HG03139 (cell line): ENCODE data around the gene BAK1.
A peak's percentile ranks its signal among the peaks of the same experiment; 100 is the strongest.

Experiments used
- ATAC-seq: cut with Tn5 transposase; IDR thresholded peaks from one replicate; pipeline ENCODE4 v1.9.1; 2021; ENCODE audit not compliant: unreplicated experiment

BAK1 gene

GRCh38 chr6:33588894-33589293, 8.8 kb upstream of the BAK1 start:
- no peak for ATAC-seq

DNA sequence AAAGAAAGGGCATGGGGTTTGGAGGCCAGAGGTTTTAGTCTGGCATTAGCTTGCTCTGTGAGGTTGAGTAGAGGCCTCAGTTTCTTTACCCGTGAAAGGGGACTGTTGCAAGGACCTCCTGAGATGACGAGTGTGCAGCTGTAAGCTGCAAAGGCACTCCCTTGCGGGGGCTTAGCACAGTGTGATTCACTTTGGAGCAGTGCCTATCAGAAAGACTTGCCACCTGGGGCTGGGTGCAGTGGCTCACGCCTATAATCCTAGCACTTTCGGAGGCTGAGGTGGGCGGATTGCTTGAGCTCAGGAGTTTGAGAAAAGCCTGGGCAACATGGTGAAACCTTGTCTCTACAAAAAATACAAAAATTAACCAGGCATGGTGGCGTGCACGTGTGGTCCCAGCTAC, 7.5 kb upstream of the BAK1 start:
- no peak for ATAC-seq

GRCh38 chr6:33586108-33586640, 6.1 kb upstream of the BAK1 start:
- ATAC-seq, result no peak

DNA sequence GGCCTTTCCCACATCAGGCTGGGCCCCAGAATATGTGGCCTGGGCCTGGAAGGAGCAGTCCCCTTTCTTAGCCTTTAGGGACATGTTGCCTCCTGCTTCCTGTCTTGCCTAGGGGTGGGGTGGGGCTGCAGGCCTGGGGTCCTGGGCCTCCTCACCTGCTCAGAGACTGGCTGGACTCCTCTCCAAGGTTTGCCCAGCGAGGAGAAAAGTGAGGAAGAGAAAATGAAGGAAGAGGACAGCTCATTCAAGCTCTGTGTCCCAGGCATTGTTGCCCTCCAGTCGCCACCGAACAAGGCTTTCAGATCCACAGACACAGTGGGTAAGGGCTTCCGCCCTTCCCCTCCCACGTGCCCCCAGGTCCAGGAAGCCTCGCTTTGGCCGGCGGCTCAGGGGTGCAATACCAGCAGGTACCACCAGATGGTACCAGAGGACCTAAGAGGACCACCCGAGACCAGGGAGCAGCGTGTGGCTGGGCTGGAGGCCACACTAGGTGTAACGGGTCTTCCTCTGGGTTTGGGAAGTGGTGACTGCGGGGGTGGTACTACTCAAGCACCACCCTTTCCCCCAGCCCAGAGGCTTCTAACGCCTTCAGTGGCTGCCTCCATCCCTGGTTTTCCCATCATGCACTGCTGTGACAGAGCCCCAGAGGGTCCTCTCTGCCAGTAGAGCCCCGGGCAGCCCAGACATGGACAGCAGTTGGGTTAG, 5.5 kb upstream of the BAK1 start:
- ATAC-seq, result peak; percentile 50

- ATAC-seq, result no peak
Measured at GRCh38 chr6:33584700-33585402, 4.8 kb upstream of the BAK1 start.

DNA sequence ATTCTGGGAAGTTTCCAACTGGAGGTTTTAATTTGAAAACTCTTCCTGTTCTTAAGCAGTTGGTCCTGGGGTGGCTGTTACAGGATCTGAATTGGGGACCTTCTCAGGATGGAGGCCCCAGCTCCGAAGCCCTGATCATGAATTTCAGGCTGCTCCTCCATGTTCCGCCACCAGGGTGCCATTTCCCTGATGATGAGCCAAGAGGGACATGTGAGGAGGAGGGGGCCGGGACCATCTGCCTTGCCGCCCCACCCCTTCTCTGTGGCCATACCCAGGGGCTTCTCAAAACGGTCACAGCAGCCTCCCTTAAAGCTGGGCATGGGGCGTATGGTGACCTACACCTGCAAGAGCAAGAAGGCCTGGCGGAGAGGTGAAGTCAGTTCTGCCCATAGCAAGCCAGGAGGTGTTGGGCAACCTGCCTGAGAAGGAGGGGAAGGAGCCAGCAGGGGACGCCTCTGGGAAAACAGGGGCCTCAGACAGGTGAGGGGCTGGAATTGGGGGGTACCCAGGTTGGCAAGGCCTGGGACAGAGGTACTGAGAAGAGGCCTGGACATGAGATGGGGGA, 3.6 kb upstream of the BAK1 start:
- no peak for ATAC-seq

DNA sequence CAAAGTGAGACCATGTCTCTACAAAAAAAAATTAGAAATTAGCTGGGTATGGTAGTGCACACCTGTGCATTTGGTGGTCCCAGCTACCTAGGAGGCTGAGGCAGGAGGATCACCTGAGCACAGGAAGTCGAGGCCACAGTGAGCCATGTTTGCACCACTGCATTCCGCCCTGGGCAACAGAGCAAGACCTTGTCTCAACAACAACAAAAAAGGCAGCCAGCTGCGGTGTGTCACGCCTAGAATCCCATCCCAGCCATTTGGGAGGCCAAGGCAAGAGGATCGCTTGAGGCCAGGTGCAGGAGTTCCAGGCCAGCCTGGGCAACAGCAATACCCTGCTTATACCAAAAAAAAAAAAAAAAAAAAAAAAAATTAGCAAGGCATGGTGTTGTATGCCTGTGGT, 1.1 kb upstream of the BAK1 start:
- no peak for ATAC-seq

DNA sequence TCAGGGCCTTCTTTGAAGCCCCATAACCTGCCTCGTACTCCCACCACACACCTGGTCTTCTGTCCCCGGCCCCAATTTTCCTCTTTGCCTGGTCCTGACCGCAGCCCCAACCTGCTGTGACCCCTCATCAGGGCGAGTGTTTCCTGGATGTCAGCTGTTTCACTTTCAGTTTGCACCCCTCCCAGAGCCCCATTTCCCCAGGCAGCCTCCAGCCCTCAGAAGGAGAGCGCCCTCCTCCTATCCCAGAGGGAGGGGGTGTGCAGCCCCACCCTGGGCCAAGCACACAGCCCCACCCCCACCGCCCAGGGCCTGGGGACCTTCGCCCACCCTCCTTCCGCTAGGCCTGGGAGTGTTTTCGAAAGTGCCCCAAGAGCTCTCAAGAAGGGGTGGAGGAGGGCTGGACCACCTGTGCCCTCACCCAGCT, 1.5 kb downstream of the BAK1 start:
- ATAC-seq, result no peak

DNA sequence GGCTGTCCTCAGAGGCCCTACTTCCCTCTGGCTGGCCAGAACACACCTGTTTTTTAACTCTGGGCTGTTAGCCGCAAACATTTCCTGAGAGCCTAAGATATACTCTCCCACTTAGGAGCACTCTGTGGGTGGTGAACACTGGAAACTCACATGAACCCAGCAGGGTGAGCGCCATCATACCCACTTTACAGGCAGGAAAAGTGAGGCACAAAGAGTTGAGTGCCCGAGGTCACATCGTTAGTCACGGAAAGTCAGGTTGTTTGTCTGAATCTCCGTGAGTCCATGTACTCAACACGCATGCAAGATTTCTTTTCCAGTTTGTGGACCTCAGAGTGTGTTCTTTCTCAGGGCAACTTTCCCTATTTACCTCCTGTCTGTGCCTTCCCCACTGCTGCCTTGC, 1.9 kb downstream of the BAK1 start:
- no peak for ATAC-seq

GRCh38 chr6:33577718-33578117, 2.4 kb downstream of the BAK1 start:
- ATAC-seq, result no peak

DNA sequence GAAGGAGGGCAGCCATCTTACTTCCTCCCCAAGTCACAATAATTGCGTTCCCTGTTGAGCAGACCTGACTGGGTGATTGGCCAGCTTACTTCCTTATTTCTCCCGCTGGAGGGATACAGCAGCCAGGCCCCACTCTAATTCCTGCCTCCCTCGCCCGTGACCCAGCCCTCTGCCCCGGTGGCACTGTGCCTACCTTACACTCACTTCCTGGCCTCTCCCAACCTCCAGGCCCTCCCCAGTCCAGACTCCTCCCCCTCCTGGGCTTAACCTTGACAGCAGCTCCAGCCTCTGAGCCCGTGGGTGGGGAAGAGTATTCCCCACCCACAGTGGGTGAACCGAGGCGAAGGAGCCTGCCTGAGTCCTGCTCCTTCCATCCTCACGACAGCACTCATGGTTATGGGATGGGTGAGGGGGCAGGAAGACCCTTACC, 3.0 kb downstream of the BAK1 start:
- ATAC-seq, result no peak

- ATAC-seq, result no peak
Measured at GRCh38 chr6:33576668-33577067, 3.4 kb downstream of the BAK1 start.

GRCh38 chr6:33575211-33575610, 4.9 kb downstream of the BAK1 start:
- no peak for ATAC-seq

DNA sequence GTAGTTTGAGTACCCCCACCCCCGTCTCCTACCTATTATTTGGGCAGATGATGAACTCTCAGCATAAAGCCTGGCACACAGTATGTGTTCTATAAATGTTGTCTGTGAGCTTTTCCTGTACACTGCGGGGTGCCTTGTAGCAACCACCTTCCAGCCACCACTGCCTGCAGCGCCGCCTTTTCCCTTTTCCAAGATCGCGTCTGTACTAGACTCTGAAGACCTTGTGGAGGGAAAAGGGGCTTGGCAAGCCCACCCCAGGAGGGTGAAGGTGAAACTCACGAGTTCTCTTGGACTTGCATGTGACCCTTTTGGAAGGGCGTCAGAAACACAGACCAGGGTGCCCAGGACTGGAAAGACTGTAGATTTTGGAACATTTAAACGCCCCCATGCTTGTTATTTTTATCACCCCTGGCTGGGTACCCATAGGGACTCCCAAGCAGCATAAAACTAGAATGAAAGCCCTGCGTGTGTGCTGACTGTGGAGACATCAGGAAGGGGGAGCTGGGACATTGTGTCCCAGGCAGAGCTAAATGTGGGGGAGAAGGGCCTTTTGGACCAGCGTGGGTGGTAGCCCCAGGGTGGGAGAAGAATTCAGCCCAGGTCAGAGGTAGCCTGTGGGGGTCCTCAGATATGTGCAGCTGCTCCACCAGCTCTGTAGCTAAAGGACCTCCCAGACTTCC, 8.3 kb downstream of the BAK1 start:
- no peak for ATAC-seq

GRCh38 chr6:33570806-33571636, 9.1 kb downstream of the BAK1 start:
- ATAC-seq, result peak; percentile 67

- no peak for ATAC-seq
Measured at GRCh38 chr6:33568826-33569570, 11.1 kb downstream of the BAK1 start.

DNA sequence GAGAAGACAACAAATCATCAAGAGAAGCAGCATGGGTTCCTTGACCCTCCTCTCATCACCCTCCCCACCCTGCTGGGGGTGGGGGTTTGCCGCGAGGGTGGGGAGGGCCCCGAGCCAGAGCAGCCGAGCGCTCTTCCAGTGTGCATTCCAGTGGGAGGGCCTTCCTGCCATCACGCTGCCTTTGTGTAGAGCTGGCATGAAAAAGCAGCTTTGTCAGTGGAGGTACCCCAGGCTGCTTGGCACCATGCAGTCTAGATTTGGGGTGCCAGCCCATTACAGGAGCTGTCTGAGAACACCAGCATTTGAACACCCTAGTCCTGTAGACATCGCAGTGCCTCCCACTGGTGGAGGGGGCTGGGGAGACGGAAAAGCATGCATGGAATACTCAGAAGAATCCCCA, 12.2 kb downstream of the BAK1 start:
- no peak for ATAC-seq

- no peak for ATAC-seq
Measured at GRCh38 chr6:33566182-33567084, 13.6 kb downstream of the BAK1 start.

DNA sequence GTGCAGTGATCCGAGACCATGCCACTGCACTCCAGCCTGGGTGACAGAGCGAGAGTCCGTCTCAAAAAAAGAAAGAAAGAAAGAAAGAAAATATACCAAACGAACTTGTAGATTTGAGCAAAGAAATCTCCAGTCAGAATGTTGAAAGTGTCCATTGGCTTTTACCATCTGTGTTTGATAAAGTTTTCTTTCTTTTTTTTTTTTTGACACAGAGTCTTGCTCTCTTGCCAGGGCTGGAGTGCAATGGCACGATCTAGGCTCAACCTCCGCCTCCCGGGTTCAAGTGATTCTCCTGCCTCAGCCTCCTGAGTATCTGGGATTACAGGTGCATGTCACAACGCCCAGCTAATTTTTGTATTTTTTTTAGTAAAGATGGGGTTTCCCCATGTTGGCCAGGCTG, 21.3 kb downstream of the BAK1 start:
- ATAC-seq, result no peak
